ENCODE data around the gene SLC22A31. TPM values are rescaled to one million over a fixed set of nuclear protein-coding genes. Genes with fewer than 3 reads are reported as not detected.

SLC22A31 gene
- total RNA-seq, 1 donor from 2014 or later, result not detected

DNA sequence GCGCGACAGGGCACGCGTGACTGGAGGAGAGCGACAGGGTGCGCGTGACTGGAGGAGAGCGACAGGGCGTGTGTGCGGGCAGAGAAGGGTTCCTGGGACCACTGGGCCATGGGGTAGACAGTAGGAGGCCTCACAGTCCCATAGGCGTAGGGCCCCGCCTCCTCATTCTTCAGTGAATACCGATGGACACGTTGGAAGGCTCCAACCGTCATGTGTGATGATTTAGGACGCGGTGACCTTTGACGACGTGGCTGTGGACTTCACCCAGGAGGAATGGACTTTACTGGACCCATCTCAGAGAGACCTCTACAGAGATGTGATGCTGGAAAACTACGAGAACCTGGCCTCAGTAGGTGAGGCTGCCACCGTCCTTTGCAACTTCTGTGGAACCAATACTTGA, 22.6 kb upstream of the SLC22A31 start:
- H3K27me3 Mint-ChIP-seq, result no peaks in the 10 kb centered on the region
- ATAC-seq (ENCODE audit: low read depth) (no peak), DNase-seq (no peak)
- peaks cover 8% of the 10 kb centered on the region for H3K9me3 Mint-ChIP-seq
- POLR2A ChIA-PET, result no interaction called here
- H3K4me3 Mint-ChIP-seq, result no peak overlapping the region
- CTCF ChIA-PET, result no interaction called here
- no peak overlapping the region for H3K27ac Mint-ChIP-seq
- TF ChIP-seq, protein P1, sequence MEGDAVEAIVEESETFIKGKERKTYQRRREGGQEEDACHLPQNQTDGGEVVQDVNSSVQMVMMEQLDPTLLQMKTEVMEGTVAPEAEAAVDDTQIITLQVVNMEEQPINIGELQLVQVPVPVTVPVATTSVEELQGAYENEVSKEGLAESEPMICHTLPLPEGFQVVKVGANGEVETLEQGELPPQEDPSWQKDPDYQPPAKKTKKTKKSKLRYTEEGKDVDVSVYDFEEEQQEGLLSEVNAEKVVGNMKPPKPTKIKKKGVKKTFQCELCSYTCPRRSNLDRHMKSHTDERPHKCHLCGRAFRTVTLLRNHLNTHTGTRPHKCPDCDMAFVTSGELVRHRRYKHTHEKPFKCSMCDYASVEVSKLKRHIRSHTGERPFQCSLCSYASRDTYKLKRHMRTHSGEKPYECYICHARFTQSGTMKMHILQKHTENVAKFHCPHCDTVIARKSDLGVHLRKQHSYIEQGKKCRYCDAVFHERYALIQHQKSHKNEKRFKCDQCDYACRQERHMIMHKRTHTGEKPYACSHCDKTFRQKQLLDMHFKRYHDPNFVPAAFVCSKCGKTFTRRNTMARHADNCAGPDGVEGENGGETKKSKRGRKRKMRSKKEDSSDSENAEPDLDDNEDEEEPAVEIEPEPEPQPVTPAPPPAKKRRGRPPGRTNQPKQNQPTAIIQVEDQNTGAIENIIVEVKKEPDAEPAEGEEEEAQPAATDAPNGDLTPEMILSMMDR (IDR thresholded peaks at IDR 0.05), result no peak
- H3K4me1 Mint-ChIP-seq, result peaks cover 7% of the 10 kb centered on the region
- intact Hi-C loops (cut with micrococcal nuclease), result no loop called here
- H3K36me3 Mint-ChIP-seq (ENCODE audit: low read depth), result peaks cover 62% of the 10 kb centered on the region

DNA sequence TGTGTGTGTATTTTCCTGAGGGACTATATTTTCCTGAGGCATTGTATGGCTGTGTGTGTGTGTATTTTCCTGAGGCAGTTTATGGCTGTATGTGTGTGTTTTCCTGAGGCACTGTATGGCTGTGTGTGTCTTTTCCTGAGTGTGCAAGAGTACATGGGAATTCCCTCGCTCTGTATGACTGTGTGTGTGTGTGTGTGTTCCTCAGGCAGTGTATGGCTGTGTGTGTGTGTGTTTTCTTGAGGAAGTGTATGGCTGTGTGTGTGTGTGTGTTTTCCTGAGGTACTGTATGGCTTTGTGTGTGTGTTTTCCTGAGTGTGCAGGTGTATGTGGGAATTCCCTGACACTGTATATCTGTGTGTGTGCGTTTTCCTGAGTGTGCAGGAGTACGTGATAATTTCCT, 21.3 kb upstream of the SLC22A31 start:
- TF ChIP-seq, protein P1 (IDR thresholded peaks at IDR 0.05), result no peak
- H3K36me3 Mint-ChIP-seq (ENCODE audit: low read depth), result peaks cover 52% of the 10 kb centered on the region
- peaks cover 12% of the 10 kb centered on the region for H3K4me1 Mint-ChIP-seq
- H3K4me3 Mint-ChIP-seq, result no peak overlapping the region
- no peak overlapping the region for H3K27ac Mint-ChIP-seq
- DNase-seq, result no peak
- CTCF ChIA-PET, result interaction anchor here (1.3 kb wide), 1 partner anchor 484 kb away, joined by 4 read pairs; no protein-coding TSS in a partner anchor
- no peak for ATAC-seq (ENCODE audit: low read depth)
- POLR2A ChIA-PET, result no interaction called here
- intact Hi-C loops (cut with micrococcal nuclease), result no loop called here
- peaks cover 2% of the 10 kb centered on the region for H3K9me3 Mint-ChIP-seq
- H3K27me3 Mint-ChIP-seq, result no peaks in the 10 kb centered on the region

DNA sequence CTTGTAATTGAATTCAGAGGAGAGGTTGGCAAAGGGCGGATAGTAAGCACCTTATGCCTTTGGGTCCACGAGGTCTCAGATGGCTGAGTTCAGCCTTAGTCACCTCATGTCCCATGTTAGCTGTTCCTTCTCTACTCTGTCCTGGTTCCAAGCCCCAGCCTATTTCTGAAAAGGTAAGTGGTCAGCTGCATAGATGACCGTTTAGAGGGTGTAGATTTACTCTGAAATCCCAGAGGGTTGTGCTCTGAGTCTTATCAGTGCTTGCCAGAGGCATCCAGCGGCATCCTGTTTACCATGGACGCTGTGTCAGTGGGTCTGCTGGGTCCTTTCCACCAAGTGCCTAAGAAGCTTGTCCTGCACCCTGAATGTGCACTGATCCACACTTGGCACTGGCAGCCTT, 19.0 kb upstream of the SLC22A31 start:
- TF ChIP-seq, protein P1 (IDR thresholded peaks at IDR 0.05), result no peak
- DNase-seq (no peak), ATAC-seq (ENCODE audit: low read depth) (no peak)
- Mint-ChIP-seq H3K36me3 (ENCODE audit: low read depth) (peaks cover 32% of the 10 kb centered on the region), H3K27me3 (no peaks in the 10 kb centered on the region), H3K4me1 (peaks cover 19% of the 10 kb centered on the region), H3K9me3 (no peaks in the 10 kb centered on the region), H3K4me3 (peak overlapping the region; percentile 58), H3K27ac (peak overlapping the region; percentile 50)
- intact Hi-C loops (cut with micrococcal nuclease), result loop anchor here (10.0 kb wide), 2 partner anchors 585 to 775 kb away; partner anchors contain the start of gene IL17C
- CTCF ChIA-PET, result interaction anchor here (1.5 kb wide), 1 partner anchor 482 kb away, joined by 4 read pairs; no protein-coding TSS in a partner anchor
- POLR2A ChIA-PET, result no interaction called here

DNA sequence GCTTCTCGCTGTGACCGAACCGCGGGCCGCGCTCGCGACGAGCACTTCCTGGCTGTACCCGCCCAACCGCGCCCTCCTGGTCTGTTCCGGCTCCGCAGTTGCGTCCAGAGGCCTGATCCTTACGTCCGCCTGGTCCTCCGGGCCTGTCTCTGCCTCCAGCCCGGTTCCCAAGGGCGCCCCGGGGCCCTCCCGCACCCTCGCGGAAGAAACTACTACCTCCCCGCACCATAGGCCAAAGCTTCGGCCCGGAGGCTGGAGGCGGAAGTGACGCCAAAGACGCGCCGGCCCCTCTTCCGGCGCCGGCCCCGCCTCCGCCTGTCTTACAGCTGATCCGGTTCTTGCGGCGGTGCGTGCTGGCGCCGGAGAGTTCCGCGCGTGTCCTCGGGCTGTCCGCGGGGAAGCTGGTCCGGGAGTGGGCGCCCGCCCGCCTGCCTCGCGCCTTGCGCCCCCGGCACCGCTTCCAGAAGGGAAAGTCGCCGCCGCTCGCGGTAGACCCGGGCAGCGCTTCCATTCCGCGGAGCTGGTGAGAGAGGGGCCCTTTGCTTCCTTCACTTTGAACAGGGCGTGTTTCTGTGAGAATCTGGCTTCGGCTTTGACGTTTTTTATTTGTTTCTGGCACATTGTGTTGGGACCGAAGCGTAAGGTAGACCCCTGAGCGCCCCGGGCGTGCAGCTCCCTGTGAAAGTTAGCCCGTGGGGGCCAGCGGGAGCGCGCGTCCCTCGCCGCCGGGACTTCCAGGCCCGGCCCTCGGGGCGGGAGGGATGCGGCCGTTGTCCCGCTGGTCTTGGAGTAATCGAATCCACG, 17.3 kb upstream of the SLC22A31 start, which contains the start of gene ZNF778:
ZNF778 (plus strand) TSS at position 316 of the 804 bp plus-strand sequence. CDS start 3,425 bp downstream, outside the sequence.
- DNase-seq, result peak; percentile 80
- intact Hi-C loops (cut with micrococcal nuclease), result loop anchor here (1.0 to 10.0 kb wide), 6 partner anchors 23 to 773 kb away; partner anchors contain the start of genes IL17C and PIEZO1
- Mint-ChIP-seq H3K4me3 (peak within 1 kb of the TSS; percentile 91), H3K4me1 (peaks cover 19% of the 10 kb centered on the region), H3K27ac (peak within 1 kb of the TSS; percentile 93), H3K9me3 (no peaks in the 10 kb centered on the region), H3K27me3 (no peaks in the 10 kb centered on the region), H3K36me3 (ENCODE audit: low read depth) (peaks cover 20% of the 10 kb centered on the region)
- CTCF ChIA-PET, result interaction anchor here (1.0 to 3.1 kb wide), 5 partner anchors 290 to 480 kb away, joined by 3 to 36 read pairs (median 7); partner anchors contain the start of genes SPG7 and TRAPPC2L
- TF ChIP-seq, protein P1 (IDR thresholded peaks at IDR 0.05), result no peak
- ATAC-seq (ENCODE audit: low read depth), result peak; percentile 86
- POLR2A ChIA-PET, result interaction anchor here (0.6 to 1.4 kb wide), 22 partner anchors 14 to 656 kb away, joined by 3 to 16 read pairs (median 4); partner anchors contain the start of genes ACSF3, APRT, CDH15 and GALNS

DNA sequence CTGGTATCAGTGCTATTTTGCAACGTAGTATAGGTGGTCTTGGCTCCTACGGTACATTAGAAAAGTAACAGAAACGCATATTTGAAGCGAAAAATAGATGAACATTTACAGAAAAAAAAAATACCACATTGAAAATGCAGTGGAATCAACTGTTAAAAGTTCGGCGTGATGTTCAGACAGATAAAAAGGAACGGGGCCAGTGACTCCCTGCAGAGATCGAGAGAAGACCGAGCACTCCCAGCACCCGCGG, 16.7 kb upstream of the SLC22A31 start:
- Mint-ChIP-seq H3K4me3 (peak overlapping the region; percentile 91), H3K9me3 (no peaks in the 10 kb centered on the region), H3K27me3 (no peaks in the 10 kb centered on the region), H3K27ac (peak overlapping the region; percentile 93), H3K36me3 (ENCODE audit: low read depth) (peaks cover 14% of the 10 kb centered on the region), H3K4me1 (peaks cover 19% of the 10 kb centered on the region)
- CTCF ChIA-PET, result interaction anchor here (1.0 to 3.1 kb wide), 4 partner anchors 291 to 480 kb away, joined by 6 to 36 read pairs (median 8); partner anchors contain the start of genes SPG7 and TRAPPC2L
- TF ChIP-seq, protein P1 (IDR thresholded peaks at IDR 0.05), result no peak
- intact Hi-C loops (cut with micrococcal nuclease), result loop anchor here (1.0 to 10.0 kb wide), 6 partner anchors 23 to 772 kb away; partner anchors contain the start of genes IL17C and PIEZO1
- ATAC-seq (ENCODE audit: low read depth) (no peak), DNase-seq (no peak)
- POLR2A ChIA-PET, result interaction anchor here (0.9 to 1.4 kb wide), 11 partner anchors 23 to 647 kb away, joined by 3 to 16 read pairs (median 5); partner anchors contain the start of genes ACSF3, APRT, GALNS and SPG7

All from activated B cell treated with CpG ODN at 0.5 μM for 24 hours (primary cell).